Forelimb muscle (tissue), 1 donor: ENCODE measurements around the gene FANCF. TPM values are rescaled to one million over a fixed set of nuclear protein-coding genes. Genes with fewer than 3 reads are reported as not detected.
"Not testable (repeated sequence)": the region's sequence is repeated elsewhere in the genome, so short reads cannot be mapped to it uniquely, and the experiment has no call there.

Source experiments
- DNase-seq: peaks from one replicate; pipeline ENCODE4 v3.0.0-alpha.2; 2013; ENCODE audit warnings: low read depth
- polyA plus RNA-seq: library from polyadenylated mRNA; unstranded; fragments of 120-200 nt; gene quantifications from one replicate; pipeline ENCODE4 v1.2.1, GENCODE V29; 2013; ENCODE audit not compliant: insufficient read length

The FANCF gene
- 4.2 TPM for polyA plus RNA-seq

GRCh38 chr11:22625448-22626287 lies at the start of gene FANCF:
FANCF (minus strand) TSS chr11:22625823; CDS start chr11:22625810, 13 bp downstream.
- peak; percentile 100 for DNase-seq

GRCh38 chr11:22674470-22675439 lies 49.1 kb upstream of the FANCF start:
- no peak for DNase-seq

GRCh38 chr11:22671751-22672150 lies 46.1 kb upstream of the FANCF start:
- no peak for DNase-seq

- DNase-seq = no peak
These were observed 45.2 kb upstream of the FANCF start for GRCh38 chr11:22670830-22671229.

- DNase-seq = no peak
These were observed 43.7 kb upstream of the FANCF start for GRCh38 chr11:22669368-22669767.

GRCh38 chr11:22668005-22668796 lies 42.6 kb upstream of the FANCF start:
- no peak for DNase-seq

- no peak for DNase-seq
These were observed 41.2 kb upstream of the FANCF start for GRCh38 chr11:22666688-22667439.

- no peak for DNase-seq
These were observed 40.7 kb upstream of the FANCF start, which contains the start of gene GAS2 for GRCh38 chr11:22666325-22666687. GAS2 (plus strand) TSS chr11:22666611; CDS start chr11:22674870, 8,259 bp downstream.

GRCh38 chr11:22659783-22660182 lies 34.2 kb upstream of the FANCF start:
- DNase-seq = no peak

- DNase-seq = no peak
These were observed 31.6 kb upstream of the FANCF start for GRCh38 chr11:22657101-22657694.

GRCh38 chr11:22656130-22656529 lies 30.5 kb upstream of the FANCF start:
- DNase-seq = no peak

- DNase-seq = not testable (repeated sequence)
These were observed 26.7 kb upstream of the FANCF start for GRCh38 chr11:22652346-22652745.

- DNase-seq = no peak
These were observed 15.9 kb upstream of the FANCF start for GRCh38 chr11:22641559-22641958.

GRCh38 chr11:22640862-22641261 lies 15.2 kb upstream of the FANCF start:
- no peak for DNase-seq

GRCh38 chr11:22635689-22636088 lies 10.1 kb upstream of the FANCF start:
- DNase-seq = no peak

- DNase-seq = no peak
These were observed 9.4 kb upstream of the FANCF start for GRCh38 chr11:22634897-22635629.

- DNase-seq = no peak
These were observed 7.8 kb upstream of the FANCF start for GRCh38 chr11:22633354-22633902.

GRCh38 chr11:22627421-22627820 lies 1.8 kb upstream of the FANCF start:
- no peak for DNase-seq

GRCh38 chr11:22626573-22627239 lies 1.1 kb upstream of the FANCF start:
- DNase-seq = no peak
